ENCODE measurements around the gene CDKL1. TPM values are rescaled to one million over a fixed set of nuclear protein-coding genes. Genes with fewer than 3 reads are reported as not detected.

CDKL1 gene
- total RNA-seq, 1 experiment from 2014 or later, result 2.4 TPM

- Histone ChIP-seq H3K36me3 (ENCODE audit: low read depth) (no peaks in the 10 kb centered on the region), H2AFZ (no peak overlapping the region), H3K9me3 (ENCODE audit: insufficient read depth, low read depth) (no peaks in the 10 kb centered on the region), H4K20me1 (ENCODE audit: insufficient read depth) (no peaks in the 10 kb centered on the region), H3K4me3 (no peak overlapping the region), H3F3A (ENCODE audit: insufficient read depth, low read depth) (no peaks in the 10 kb centered on the region), H3K27ac (no peak overlapping the region), H3K4me1 (replicated peaks; ENCODE audit: insufficient read depth) (no peaks in the 10 kb centered on the region), H3K9me2 (ENCODE audit: insufficient read depth) (no peaks in the 10 kb centered on the region), H3K27me3 (ENCODE audit: insufficient read depth, low read depth) (no peaks in the 10 kb centered on the region), H3K79me2 (ENCODE audit: low read depth) (no peaks in the 10 kb centered on the region), H3K4me2 (no peak overlapping the region)
- ChIA-PET POLR2A (ENCODE audit: unreplicated experiment) (interaction anchor here (0.5 kb wide), 1 partner anchor 779 kb away, joined by 13 read pairs; no protein-coding TSS in a partner anchor), CTCF (no interaction called here)
- DNase-seq, result no peak
- no TSS peak for BruUV-seq (replicated peaks)
- intact Hi-C loops (cut with micrococcal nuclease; ENCODE audit: unreplicated experiment), result no loop called here
- no peak for TF ChIP-seq EZH2 (IDR thresholded peaks at IDR 0.05; ENCODE audit: low read depth)
- no peak for TF ChIP-seq CTCF (conservative IDR thresholded peaks at IDR 0.05)
Measured at GRCh38 chr14:50381008-50381407, 15.7 kb downstream of the CDKL1 start.

GRCh38 chr14:50380455-50380854 is 16.2 kb downstream of the CDKL1 start:
- no peak overlapping the region for H3K4me2 ChIP-seq
- no peak overlapping the region for H3K4me3 ChIP-seq
- no peaks in the 10 kb centered on the region for H4K20me1 ChIP-seq (ENCODE audit: insufficient read depth)
- no peaks in the 10 kb centered on the region for H3K79me2 ChIP-seq (ENCODE audit: low read depth)
- H2AFZ ChIP-seq, result no peak overlapping the region
- H3K9me3 ChIP-seq (ENCODE audit: insufficient read depth, low read depth), result no peaks in the 10 kb centered on the region
- no peaks in the 10 kb centered on the region for H3F3A ChIP-seq (ENCODE audit: insufficient read depth, low read depth)
- no peak overlapping the region for H3K27ac ChIP-seq
- intact Hi-C loops (cut with micrococcal nuclease; ENCODE audit: unreplicated experiment), result no loop called here
- no peaks in the 10 kb centered on the region for H3K27me3 ChIP-seq (ENCODE audit: insufficient read depth, low read depth)
- ChIA-PET CTCF (no interaction called here), POLR2A (ENCODE audit: unreplicated experiment) (no interaction called here)
- TF ChIP-seq EZH2 (IDR thresholded peaks at IDR 0.05; ENCODE audit: low read depth), result no peak
- TF ChIP-seq CTCF (conservative IDR thresholded peaks at IDR 0.05), result no peak
- no peaks in the 10 kb centered on the region for H3K36me3 ChIP-seq (ENCODE audit: low read depth)
- no peaks in the 10 kb centered on the region for H3K9me2 ChIP-seq (ENCODE audit: insufficient read depth)
- no peaks in the 10 kb centered on the region for H3K4me1 ChIP-seq (replicated peaks; ENCODE audit: insufficient read depth)
- no TSS peak for BruUV-seq (replicated peaks)
- no peak for DNase-seq

GRCh38 chr14:50379563-50379962 is 17.1 kb downstream of the CDKL1 start:
- no peak overlapping the region for H3K4me3 ChIP-seq
- no TSS peak for BruUV-seq (replicated peaks)
- no peaks in the 10 kb centered on the region for H3K9me3 ChIP-seq (ENCODE audit: insufficient read depth, low read depth)
- no peak overlapping the region for H3K4me2 ChIP-seq
- no peaks in the 10 kb centered on the region for H3K9me2 ChIP-seq (ENCODE audit: insufficient read depth)
- ChIA-PET POLR2A (ENCODE audit: unreplicated experiment) (no interaction called here), CTCF (interaction anchor here (0.6 kb wide), 1 partner anchor 190 kb away, joined by 3 read pairs; no protein-coding TSS in a partner anchor)
- no peak for DNase-seq
- no peaks in the 10 kb centered on the region for H4K20me1 ChIP-seq (ENCODE audit: insufficient read depth)
- intact Hi-C loops (cut with micrococcal nuclease; ENCODE audit: unreplicated experiment), result no loop called here
- no peaks in the 10 kb centered on the region for H3K79me2 ChIP-seq (ENCODE audit: low read depth)
- no peaks in the 10 kb centered on the region for H3K36me3 ChIP-seq (ENCODE audit: low read depth)
- no peak overlapping the region for H3K27ac ChIP-seq
- TF ChIP-seq CTCF (conservative IDR thresholded peaks at IDR 0.05) (no peak), EZH2 (IDR thresholded peaks at IDR 0.05; ENCODE audit: low read depth) (no peak)
- H3F3A ChIP-seq (ENCODE audit: insufficient read depth, low read depth), result no peaks in the 10 kb centered on the region
- H2AFZ ChIP-seq, result no peak overlapping the region
- no peaks in the 10 kb centered on the region for H3K4me1 ChIP-seq (replicated peaks; ENCODE audit: insufficient read depth)
- H3K27me3 ChIP-seq (ENCODE audit: insufficient read depth, low read depth), result no peaks in the 10 kb centered on the region
